ENCODE results near the gene MRPL28. TPM values are rescaled to one million over a fixed set of nuclear protein-coding genes. Genes with fewer than 3 reads are reported as not detected.
"Not testable (repeated sequence)": the region's sequence is repeated elsewhere in the genome, so short reads cannot be mapped to it uniquely, and the experiment has no call there.

The MRPL28 gene
- total RNA-seq, 2 experiments from 2014 or later: 89.0 to 90.7 TPM

DNA sequence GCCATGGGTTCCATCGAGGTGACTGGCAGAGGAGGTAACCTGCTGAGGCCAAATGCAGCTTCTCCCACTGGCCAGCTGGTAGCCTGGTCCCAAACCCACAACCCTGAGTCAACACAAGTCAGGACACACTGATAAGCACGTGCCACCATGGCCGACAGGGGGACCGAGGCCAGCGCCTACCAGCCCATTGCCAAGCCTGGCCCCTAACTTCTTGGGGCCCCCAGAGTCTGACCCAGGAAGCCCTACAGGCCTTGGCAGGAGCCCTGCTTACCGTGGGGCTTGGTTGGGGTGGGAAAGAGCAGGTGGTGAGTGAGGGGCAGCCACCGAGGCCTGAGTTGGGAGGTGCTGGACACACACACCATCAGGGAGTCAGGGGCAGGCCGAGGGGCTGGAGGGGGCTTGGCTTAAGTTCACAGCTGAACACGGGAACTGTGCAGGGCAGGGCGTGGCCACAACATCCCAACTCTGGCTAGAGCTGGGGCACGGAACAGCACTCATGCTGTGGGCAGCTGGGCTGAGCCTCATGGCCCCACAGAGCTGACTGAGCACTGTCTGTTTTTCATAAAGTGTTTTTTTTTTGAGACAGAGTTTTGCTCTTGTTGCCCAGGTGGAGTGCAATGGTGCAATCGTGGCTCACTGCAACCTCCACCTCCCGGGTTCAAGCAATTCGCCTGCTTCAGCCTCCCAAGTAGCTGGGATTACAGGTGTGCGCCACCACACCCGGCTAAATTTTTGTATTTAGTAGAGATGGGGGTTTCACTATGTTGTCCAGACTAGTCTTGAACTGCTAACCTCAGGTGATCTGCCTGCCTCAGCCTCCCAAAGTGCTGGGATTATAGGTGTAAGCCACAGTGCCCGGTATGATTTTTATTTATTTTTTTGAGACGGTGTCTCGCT lies 5.5 kb downstream of the MRPL28 start:
- H3K9me3 Mint-ChIP-seq (ENCODE audit: low read depth): no peaks in the 10 kb centered on the region
- no peak overlapping the region for H3K4me3 Mint-ChIP-seq
- no peak overlapping the region for H3K27ac Mint-ChIP-seq
- DNase-seq (peak; percentile 39), ATAC-seq (no peak)
- CTCF ChIA-PET: interaction anchor here (1.3 to 1.5 kb wide), 4 partner anchors 10 to 258 kb away, joined by 3 to 5 read pairs (median 3); no protein-coding TSS in a partner anchor
- peaks cover 9% of the 10 kb centered on the region for H3K36me3 Mint-ChIP-seq
- H3K4me1 Mint-ChIP-seq: peaks cover 10% of the 10 kb centered on the region
- H3K27me3 Mint-ChIP-seq: peaks cover 5% of the 10 kb centered on the region

- Mint-ChIP-seq H3K4me1 (peaks cover 4% of the 10 kb centered on the region), H3K36me3 (peaks cover 7% of the 10 kb centered on the region), H3K4me3 (no peak overlapping the region), H3K9me3 (ENCODE audit: low read depth) (no peaks in the 10 kb centered on the region), H3K27ac (no peak overlapping the region), H3K27me3 (peaks cover 5% of the 10 kb centered on the region)
- peak; percentile 39 for DNase-seq
- no peak for ATAC-seq
- CTCF ChIA-PET: interaction anchor here (1.9 to 3.0 kb wide), 4 partner anchors 172 to 311 kb away, joined by 6 to 29 read pairs (median 8); partner anchors contain the start of genes POLR3K and SNRNP25
These were observed 6.4 kb downstream of the MRPL28 start for GRCh38 chr16:363766-364490.

DNA sequence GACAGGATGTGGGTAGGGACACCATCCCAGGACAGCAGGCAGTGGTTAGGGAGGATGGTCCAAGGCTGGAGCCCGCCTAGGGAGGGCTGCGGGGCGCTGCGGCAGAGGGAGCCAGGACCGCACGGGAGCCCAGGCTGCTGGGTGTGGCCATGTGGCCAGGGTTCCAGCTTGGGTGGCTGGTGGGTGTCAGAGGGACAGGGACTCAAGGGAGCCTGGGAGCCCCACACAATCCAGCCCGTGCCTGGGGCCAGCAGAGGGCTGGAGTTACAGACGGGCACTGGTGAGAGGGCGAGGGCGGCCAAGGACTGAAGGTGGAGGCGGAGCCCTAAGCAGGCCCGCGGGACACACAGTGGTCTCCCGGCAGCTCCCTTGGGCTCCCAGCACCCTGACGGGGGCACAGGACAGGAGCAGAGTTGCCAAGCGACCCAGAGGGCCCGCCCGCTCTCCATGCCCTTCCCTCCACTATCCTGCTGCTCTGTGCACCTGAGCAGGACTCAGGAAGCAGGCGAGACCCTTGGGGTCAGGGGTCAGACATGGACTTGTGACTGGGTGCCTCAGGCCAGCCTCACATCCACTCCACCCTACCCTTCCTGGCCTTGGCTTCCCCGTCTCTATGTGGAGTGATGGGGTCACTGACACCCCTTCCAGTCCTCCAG lies 7.1 kb downstream of the MRPL28 start:
- CTCF ChIA-PET: interaction anchor here (1.2 to 3.0 kb wide), 13 partner anchors 8 to 310 kb away, joined by 3 to 29 read pairs (median 8); partner anchors contain the start of genes AXIN1, POLR3K and SNRNP25
- DNase-seq: peak; percentile 41
- H3K27ac Mint-ChIP-seq: no peak overlapping the region

GRCh38 chr16:362702-362999 lies 7.7 kb downstream of the MRPL28 start:
- not testable (repeated sequence) for H3K9me3 Mint-ChIP-seq (ENCODE audit: low read depth); H3K27me3 Mint-ChIP-seq; H3K27ac Mint-ChIP-seq; H3K36me3 Mint-ChIP-seq; ATAC-seq; H3K4me1 Mint-ChIP-seq; DNase-seq; H3K4me3 Mint-ChIP-seq
- CTCF ChIA-PET: interaction anchor here (0.7 to 3.0 kb wide), 25 partner anchors 9 to 310 kb away, joined by 3 to 29 read pairs (median 5); partner anchors contain the start of genes AXIN1, LUC7L, POLR3K and SNRNP25

More for the DNA sequence above, 7.1 kb downstream of the MRPL28 start:
- Mint-ChIP-seq H3K4me1 (peaks cover 4% of the 10 kb centered on the region), H3K27me3 (peaks cover 5% of the 10 kb centered on the region), H3K4me3 (no peak overlapping the region), H3K36me3 (peaks cover 7% of the 10 kb centered on the region), H3K9me3 (ENCODE audit: low read depth) (no peaks in the 10 kb centered on the region)
- no peak for ATAC-seq

DNA sequence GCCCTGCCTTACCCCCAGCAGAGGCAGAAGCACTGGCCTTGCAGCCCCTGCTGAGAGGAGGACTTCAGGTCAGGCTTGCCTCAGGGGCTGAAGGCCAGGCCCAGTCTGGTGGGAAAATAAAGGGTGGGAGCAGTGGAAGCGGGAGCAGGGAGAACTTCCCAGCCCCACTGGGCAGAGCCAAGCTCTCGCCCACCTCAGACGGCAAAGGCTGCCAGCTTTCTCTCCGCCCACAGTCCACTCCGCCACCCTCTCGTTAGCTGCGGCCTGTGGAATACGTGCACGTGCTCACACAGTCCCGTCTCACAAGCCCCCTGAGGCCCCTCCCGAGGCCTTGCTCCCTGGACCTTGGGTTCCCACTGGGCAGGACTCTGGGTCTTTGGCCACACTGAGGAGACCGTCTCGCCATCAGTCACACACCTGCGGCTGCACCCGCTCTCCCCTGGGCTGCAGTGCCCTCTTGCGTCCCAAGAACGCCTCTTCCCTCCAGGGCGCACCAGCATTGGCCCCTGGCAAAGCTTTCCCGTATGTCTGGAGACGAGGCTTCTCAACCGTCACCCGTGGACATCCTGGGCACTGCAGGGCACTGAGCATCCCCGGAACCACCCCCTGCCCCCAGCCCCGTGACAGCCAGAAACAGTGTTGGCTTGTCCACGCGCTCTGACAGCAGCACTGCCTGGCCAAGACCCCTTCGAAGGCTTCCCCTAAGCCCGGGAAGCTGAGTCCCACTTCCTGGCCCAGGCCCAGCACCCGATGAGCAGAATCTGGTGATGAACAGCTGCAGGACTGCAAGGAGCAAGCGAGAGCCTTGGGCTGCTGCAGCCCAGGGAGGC lies 8.3 kb downstream of the MRPL28 start:
- CTCF ChIA-PET: interaction anchor here (0.7 to 3.0 kb wide), 28 partner anchors 9 to 309 kb away, joined by 3 to 29 read pairs (median 5); partner anchors contain the start of genes AXIN1, LUC7L, POLR3K and SNRNP25
- no peak overlapping the region for H3K27ac Mint-ChIP-seq
- H3K4me1 Mint-ChIP-seq: peaks cover 4% of the 10 kb centered on the region
- H3K9me3 Mint-ChIP-seq (ENCODE audit: low read depth): no peaks in the 10 kb centered on the region
- peaks cover 5% of the 10 kb centered on the region for H3K27me3 Mint-ChIP-seq
- H3K4me3 Mint-ChIP-seq: no peak overlapping the region
- H3K36me3 Mint-ChIP-seq: peaks cover 6% of the 10 kb centered on the region
- ATAC-seq (peak; percentile 92), DNase-seq (peak; percentile 79)

GRCh38 chr16:361341-361871 lies 8.9 kb downstream of the MRPL28 start:
- Mint-ChIP-seq H3K9me3 (ENCODE audit: low read depth) (no peaks in the 10 kb centered on the region), H3K27ac (no peak overlapping the region), H3K27me3 (peaks cover 5% of the 10 kb centered on the region), H3K4me3 (no peak overlapping the region), H3K4me1 (peaks cover 4% of the 10 kb centered on the region), H3K36me3 (no peaks in the 10 kb centered on the region)
- DNase-seq: peak; percentile 39
- ATAC-seq: no peak
- CTCF ChIA-PET: interaction anchor here (1.0 to 3.0 kb wide), 19 partner anchors 10 to 296 kb away, joined by 3 to 29 read pairs (median 5); partner anchors contain the start of gene LUC7L

DNA sequence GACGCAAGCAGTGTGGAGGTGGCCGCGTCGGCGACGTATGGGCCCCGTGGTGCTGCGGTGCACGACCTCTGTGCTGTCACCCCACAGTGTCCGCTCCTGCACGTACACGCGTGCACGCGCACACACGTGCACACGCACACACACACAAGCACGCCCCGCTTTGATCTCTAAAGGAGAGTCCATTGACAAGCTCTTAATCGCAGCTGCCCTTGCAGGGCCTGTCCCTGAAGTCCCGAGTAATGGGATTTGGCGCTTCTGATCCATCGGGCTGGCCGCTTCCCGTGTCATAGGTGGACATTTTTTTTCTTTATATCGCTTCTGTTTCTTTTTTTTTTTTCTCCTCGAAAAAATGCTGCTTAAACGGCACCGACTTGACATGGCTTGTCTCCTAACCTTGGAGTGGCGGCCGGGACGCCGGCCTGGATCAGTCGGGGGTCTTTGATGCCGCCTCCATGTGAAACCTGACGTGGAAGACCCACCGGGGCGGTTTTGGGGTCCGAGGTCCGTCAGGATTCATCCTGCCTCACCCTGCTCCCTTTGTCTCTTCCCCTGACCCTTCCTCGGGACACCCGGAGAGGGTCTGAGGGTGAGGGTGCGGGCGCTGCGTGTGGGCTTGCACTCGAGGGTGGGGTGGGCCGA lies 9.5 kb downstream of the MRPL28 start:
- peaks cover 4% of the 10 kb centered on the region for H3K4me1 Mint-ChIP-seq
- H3K27me3 Mint-ChIP-seq: peaks cover 5% of the 10 kb centered on the region
- H3K4me3 Mint-ChIP-seq: no peak overlapping the region
- H3K9me3 Mint-ChIP-seq (ENCODE audit: low read depth): no peaks in the 10 kb centered on the region
- no peak for DNase-seq
- no peak overlapping the region for H3K27ac Mint-ChIP-seq
- no peak for ATAC-seq
- CTCF ChIA-PET: interaction anchor here (1.0 to 3.0 kb wide), 10 partner anchors 10 to 256 kb away, joined by 3 to 29 read pairs (median 6); no protein-coding TSS in a partner anchor
- H3K36me3 Mint-ChIP-seq: no peaks in the 10 kb centered on the region

- Mint-ChIP-seq H3K9me3 (ENCODE audit: low read depth) (no peaks in the 10 kb centered on the region), H3K4me1 (peaks cover 9% of the 10 kb centered on the region), H3K36me3 (no peaks in the 10 kb centered on the region), H3K27ac (no peak overlapping the region), H3K4me3 (no peak overlapping the region), H3K27me3 (peaks cover 5% of the 10 kb centered on the region)
- DNase-seq (peak; percentile 40), ATAC-seq (no peak)
- CTCF ChIA-PET: interaction anchor here (1.3 to 2.6 kb wide), 2 partner anchors 241 to 253 kb away, joined by 4 to 10 read pairs; no protein-coding TSS in a partner anchor
These were observed 10.3 kb downstream of the MRPL28 start for GRCh38 chr16:359871-360697.

- DNase-seq: peak; percentile 38
- Mint-ChIP-seq H3K9me3 (ENCODE audit: low read depth) (no peaks in the 10 kb centered on the region), H3K27ac (no peak overlapping the region), H3K36me3 (no peaks in the 10 kb centered on the region), H3K27me3 (peaks cover 5% of the 10 kb centered on the region), H3K4me1 (peaks cover 14% of the 10 kb centered on the region), H3K4me3 (no peak overlapping the region)
- ATAC-seq: no peak
- CTCF ChIA-PET: interaction anchor here (1.3 kb wide), 1 partner anchor 252 kb away, joined by 4 read pairs; no protein-coding TSS in a partner anchor
These were observed 11.1 kb downstream of the MRPL28 start for GRCh38 chr16:359067-359763.

- ATAC-seq (no peak), DNase-seq (no peak)
- H3K27ac Mint-ChIP-seq: no peak overlapping the region
- H3K9me3 Mint-ChIP-seq (ENCODE audit: low read depth): no peaks in the 10 kb centered on the region
- CTCF ChIA-PET: no interaction called here
- no peaks in the 10 kb centered on the region for H3K36me3 Mint-ChIP-seq
- no peak overlapping the region for H3K4me3 Mint-ChIP-seq
- peaks cover 17% of the 10 kb centered on the region for H3K4me1 Mint-ChIP-seq
- no peaks in the 10 kb centered on the region for H3K27me3 Mint-ChIP-seq
These were observed 13.6 kb downstream of the MRPL28 start for GRCh38 chr16:356741-357140.

Measured in activated CD8-positive, alpha-beta memory T cell treated with anti-CD3 and anti-CD28 coated beads, Interleukin-2, amount 10 ng/mL, durations not matched to agents 7 days and 5 days (primary cell).